Measurements from ENCODE around the gene CLDN9. TPM values are rescaled to one million over a fixed set of nuclear protein-coding genes. Genes with fewer than 3 reads are reported as not detected.

Gene CLDN9
- total and polyA plus RNA-seq, 9 of the 15 experiments (the other 6 are each of a cell fraction or from before 2014, with no cell fraction given): 0.12 to 0.44 (median 0.22) TPM; not detected in 4

- TF ChIP-seq ZNF518B (CRISPR knock-in tag; IDR thresholded peaks at IDR 0.05) (no peak), ZNF778 (CRISPR knock-in tag; IDR thresholded peaks at IDR 0.05) (no peak), ZBTB5 (IDR thresholded peaks at IDR 0.05) (no peak), TAF9B (IDR thresholded peaks at IDR 0.05; ENCODE audit: partially characterized antibody) (no peak), ETV1 (tag; conservative IDR thresholded peaks at IDR 0.05; ENCODE audit: low read depth) (no peak), ZNF449 (CRISPR knock-in tag; IDR thresholded peaks at IDR 0.05) (no peak), PHF21A (IDR thresholded peaks at IDR 0.05; ENCODE audit: borderline replicate concordance, low read depth) (no peak), NR4A1 (CRISPR knock-in tag; IDR thresholded peaks at IDR 0.05) (no peak), NR4A1 (tag; IDR thresholded peaks at IDR 0.05) (no peak), LARP7 (IDR thresholded peaks at IDR 0.05) (no peak), XRCC5 (IDR thresholded peaks at IDR 0.05; ENCODE audit: low read depth, low read length) (no peak), DEAF1 (CRISPR knock-in tag; IDR thresholded peaks at IDR 0.05) (no peak), NR2F6 (CRISPR knock-in tag; IDR thresholded peaks at IDR 0.05) (no peak), GATAD2B (IDR thresholded peaks at IDR 0.05; ENCODE audit: borderline replicate concordance) (no peak), KLF1 (tag; IDR thresholded peaks at IDR 0.05) (no peak), ESRRB (CRISPR knock-in tag; IDR thresholded peaks at IDR 0.05; ENCODE audit: borderline replicate concordance) (no peak), HMBOX1 (IDR thresholded peaks at IDR 0.05) (no peak), NCOA1 (IDR thresholded peaks at IDR 0.05; ENCODE audit: low read depth) (no peak)
Measured at GRCh38 chr16:3015865-3016521, 3.3 kb downstream of the CLDN9 start (continued).
